SK-N-SH (cell line): ENCODE results near the gene SERPINB2.

ENCODE experiments used
- CHD2 ChIP-seq: fragments of 150-350 bp; IDR thresholded peaks from 2 replicates; pipeline ENCODE4 v1.6.1; 2018; ENCODE audit warnings: low read length; ENCODE audit not compliant: partially characterized antibody
- EZH2phosphoT487 ChIP-seq: fragments of 200-600 bp; sonication (generic); IDR thresholded peaks from 2 replicates; pipeline ENCODE4 v1.6.1; 2017; ENCODE audit warnings: low read depth, mixed run types, mild to moderate bottlenecking, antibody characterized with exemption, moderate library complexity, borderline replicate concordance
- GABPA ChIP-seq: IDR thresholded peaks from 2 replicates; pipeline ENCODE4 v1.4.0; 2012; ENCODE audit warnings: low read depth, mild to moderate bottlenecking
- POLR2AphosphoS5 ChIP-seq: IDR thresholded peaks from 2 replicates; pipeline ENCODE4 v1.6.1; 2012; ENCODE audit warnings: low read depth, low read length
- REST ChIP-seq: IDR thresholded peaks from 2 replicates; pipeline ENCODE4 v1.6.1; 2012; ENCODE audit warnings: mild to moderate bottlenecking, low read depth, low read length, moderate library complexity
- RFX5 ChIP-seq: IDR thresholded peaks from 2 replicates; pipeline ENCODE4 v1.6.1; 2012; ENCODE audit warnings: mild to moderate bottlenecking, improper control_type of control experiment, low read length
- TEAD4 ChIP-seq: IDR thresholded peaks from 2 replicates; pipeline ENCODE4 v1.4.0; 2012; ENCODE audit warnings: mild to moderate bottlenecking, borderline replicate concordance; ENCODE audit not compliant: insufficient read depth
- TF ChIP-seq, protein P1 (sequence below): fragments of 200-600 bp; sonication (generic); IDR thresholded peaks from 2 replicates; pipeline ENCODE4 v1.6.1; 2017; ENCODE audit warnings: antibody characterized with exemption, mild to moderate bottlenecking, moderate library complexity

GRCh38 chr18:63882333-63883141, 5.0 kb upstream of the SERPINB2 start:
- TF ChIP-seq POLR2AphosphoS5 (no peak), TEAD4 (no peak), RFX5 (no peak), CHD2 (no peak), REST (no peak), EZH2phosphoT487 (no peak), GABPA (no peak)
- TF ChIP-seq, protein P1, sequence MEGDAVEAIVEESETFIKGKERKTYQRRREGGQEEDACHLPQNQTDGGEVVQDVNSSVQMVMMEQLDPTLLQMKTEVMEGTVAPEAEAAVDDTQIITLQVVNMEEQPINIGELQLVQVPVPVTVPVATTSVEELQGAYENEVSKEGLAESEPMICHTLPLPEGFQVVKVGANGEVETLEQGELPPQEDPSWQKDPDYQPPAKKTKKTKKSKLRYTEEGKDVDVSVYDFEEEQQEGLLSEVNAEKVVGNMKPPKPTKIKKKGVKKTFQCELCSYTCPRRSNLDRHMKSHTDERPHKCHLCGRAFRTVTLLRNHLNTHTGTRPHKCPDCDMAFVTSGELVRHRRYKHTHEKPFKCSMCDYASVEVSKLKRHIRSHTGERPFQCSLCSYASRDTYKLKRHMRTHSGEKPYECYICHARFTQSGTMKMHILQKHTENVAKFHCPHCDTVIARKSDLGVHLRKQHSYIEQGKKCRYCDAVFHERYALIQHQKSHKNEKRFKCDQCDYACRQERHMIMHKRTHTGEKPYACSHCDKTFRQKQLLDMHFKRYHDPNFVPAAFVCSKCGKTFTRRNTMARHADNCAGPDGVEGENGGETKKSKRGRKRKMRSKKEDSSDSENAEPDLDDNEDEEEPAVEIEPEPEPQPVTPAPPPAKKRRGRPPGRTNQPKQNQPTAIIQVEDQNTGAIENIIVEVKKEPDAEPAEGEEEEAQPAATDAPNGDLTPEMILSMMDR = no peak
